DND-41 (cell line): ENCODE results near the gene HOXC5.

ENCODE experiments used
- ATAC-seq: fragments of 200-7000 bp; cut with Tn5 transposase; 3 replicates; pipeline ENCODE4 v1.9.1; 2021; ENCODE audit warnings: low read depth; ENCODE audit not compliant: insufficient read depth
- DNase-seq: peaks from one replicate; pipeline ENCODE4 v3.0.0-alpha.2; 2020
- H2AFZ ChIP-seq: 2 replicates; pipeline ENCODE4 v1.6.0; 2012; ENCODE audit warnings: low read depth, low read length
- H3K27ac ChIP-seq: 2 replicates; pipeline ENCODE4 v1.5.1; 2012; ENCODE audit warnings: low read length, inconsistent platforms
- H3K27me3 ChIP-seq: fragments of 200-600 bp; sonication (generic); 2 replicates; pipeline ENCODE4 v1.6.0; 2012; ENCODE audit warnings: low read length, mild to moderate bottlenecking, inconsistent platforms; ENCODE audit not compliant: insufficient read depth, poor library complexity
- H3K36me3 ChIP-seq: 2 replicates; pipeline ENCODE4 v1.5.1; 2012; ENCODE audit warnings: low read length, inconsistent platforms; ENCODE audit not compliant: insufficient read depth
- H3K4me1 ChIP-seq: 2 replicates; pipeline ENCODE4 v1.5.1; 2012; ENCODE audit warnings: mild to moderate bottlenecking, low read length; ENCODE audit not compliant: insufficient read depth
- H3K4me2 ChIP-seq: 2 replicates; pipeline ENCODE4 v1.6.0; 2012; ENCODE audit warnings: mild to moderate bottlenecking, moderate library complexity, low read length, inconsistent platforms; ENCODE audit not compliant: insufficient read depth
- H3K4me3 ChIP-seq, 2 experiments: fragments of 200-600 bp in 1 of 2; shearing (Covaris generic) in 1 of 2; 2 replicates each; pipeline ENCODE4 v1.5.1; 2012 to 2016; ENCODE audit warnings: inconsistent platforms in 2 of 2, low read length in 2 of 2, mild to moderate bottlenecking in 2 of 2, low read depth in 1 of 2, moderate library complexity in 1 of 2
- H3K79me2 ChIP-seq: 2 replicates; pipeline ENCODE4 v1.6.0; 2012; ENCODE audit warnings: low read length, inconsistent platforms; ENCODE audit not compliant: insufficient read depth
- H3K9ac ChIP-seq: 2 replicates; pipeline ENCODE4 v1.6.0; 2012; ENCODE audit warnings: low read depth, mild to moderate bottlenecking, inconsistent platforms, low read length, moderate library complexity
- H3K9me3 ChIP-seq: 2 replicates; pipeline ENCODE4 v1.5.1; 2012; ENCODE audit warnings: low read length, moderate library complexity, mild to moderate bottlenecking, inconsistent platforms; ENCODE audit not compliant: insufficient read depth, severe bottlenecking
- H4K20me1 ChIP-seq: 2 replicates; pipeline ENCODE4 v1.6.0; 2012; ENCODE audit warnings: low read length; ENCODE audit not compliant: insufficient read depth
- CTCF ChIP-seq: IDR thresholded peaks from 2 replicates; pipeline ENCODE4 v1.5.1; 2012; ENCODE audit warnings: borderline replicate concordance, low read length, moderate library complexity, mild to moderate bottlenecking; ENCODE audit not compliant: poor library complexity, severe bottlenecking; ENCODE audit errors: extremely low read depth
- EZH2 ChIP-seq: IDR thresholded peaks from 3 replicates; pipeline ENCODE4 v1.6.1; 2012; ENCODE audit warnings: borderline replicate concordance, low read depth, mild to moderate bottlenecking, moderate library complexity, low read length, inconsistent platforms; ENCODE audit not compliant: severe bottlenecking

The HOXC5 gene

GRCh38 chr12:54003625-54004024 is 29.2 kb upstream of the HOXC5 start:
- ATAC-seq (no peak), DNase-seq (no peak)
- H3K4me2 ChIP-seq, result no peak overlapping the region
- H3K79me2 ChIP-seq, result no peaks in the 10 kb centered on the region
- H3K27ac ChIP-seq, result no peak overlapping the region
- no peaks in the 10 kb centered on the region for H3K36me3 ChIP-seq
- H4K20me1 ChIP-seq, result no peaks in the 10 kb centered on the region
- H3K9ac ChIP-seq, result no peak overlapping the region
- TF ChIP-seq EZH2 (no peak), CTCF (no peak)
- H3K9me3 ChIP-seq, result no peaks in the 10 kb centered on the region
- H3K27me3 ChIP-seq, result peaks cover 68% of the 10 kb centered on the region
- H2AFZ ChIP-seq, result no peak overlapping the region
- H3K4me3 ChIP-seq, result no peak overlapping the region
- H3K4me1 ChIP-seq, result peaks cover 8% of the 10 kb centered on the region

- Histone ChIP-seq H3K4me1 (peaks cover 8% of the 10 kb centered on the region), H3K9me3 (no peaks in the 10 kb centered on the region), H3K27ac (no peak overlapping the region), H3K36me3 (no peaks in the 10 kb centered on the region), H3K9ac (no peak overlapping the region), H3K4me3 (no peak overlapping the region), H4K20me1 (no peaks in the 10 kb centered on the region), H3K4me2 (no peak overlapping the region), H3K27me3 (peaks cover 69% of the 10 kb centered on the region), H3K79me2 (no peaks in the 10 kb centered on the region), H2AFZ (no peak overlapping the region)
- peak; percentile 18 for TF ChIP-seq CTCF
- no peak for TF ChIP-seq EZH2
- DNase-seq (no peak), ATAC-seq (no peak)
Observed at GRCh38 chr12:54004063-54004840, 28.6 kb upstream of the HOXC5 start.

- Histone ChIP-seq H3K27ac (no peak overlapping the region), H3K36me3 (no peaks in the 10 kb centered on the region), H3K4me1 (peaks cover 8% of the 10 kb centered on the region), H4K20me1 (no peaks in the 10 kb centered on the region), H3K4me2 (0 out of 2 replicates have a peak overlapping the region, but pooled peaks have one; percentile 39), H3K79me2 (no peaks in the 10 kb centered on the region), H3K27me3 (peaks cover 76% of the 10 kb centered on the region), H2AFZ (no peak overlapping the region), H3K9ac (no peak overlapping the region), H3K9me3 (no peaks in the 10 kb centered on the region), H3K4me3 (no peak overlapping the region)
- no peak for ATAC-seq
- TF ChIP-seq CTCF, result no peak
- no peak for DNase-seq
Observed at GRCh38 chr12:54004841-54005530, 27.9 kb upstream of the HOXC5 start.
